Measurements from ENCODE around the gene IMMP2L. TPM values are rescaled to one million over a fixed set of nuclear protein-coding genes. Genes with fewer than 3 reads are reported as not detected.

Gene IMMP2L
- total RNA-seq, 2 experiments from 2014 or later = 8.9 to 18.7 TPM

DNA sequence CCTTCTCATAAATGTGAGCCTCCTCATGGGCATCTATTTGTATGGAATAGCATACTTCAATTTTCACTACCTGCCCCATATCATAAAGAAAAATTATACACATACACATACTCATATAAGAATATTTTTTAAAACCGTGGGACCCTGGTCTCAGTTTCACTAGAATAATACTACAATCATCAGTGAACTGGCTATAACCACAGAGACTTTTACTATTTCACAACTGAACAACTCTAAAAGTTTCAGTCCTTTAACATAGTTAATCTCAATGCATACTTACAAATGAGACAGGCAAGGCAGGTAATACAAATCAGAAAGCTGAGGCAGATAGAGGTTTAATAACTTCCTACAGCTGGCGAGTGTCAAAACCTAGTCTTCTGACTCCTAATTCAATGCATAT, 388.3 kb downstream of the IMMP2L start:
- ChIA-PET CTCF (no interaction called here), POLR2A (no interaction called here)
- peaks cover 4% of the 10 kb centered on the region for H3K36me3 Mint-ChIP-seq (ENCODE audit: low read depth)
- Histone ChIP-seq H3K9me3 (ENCODE audit: control insufficient read depth in 1 of 2, insufficient read depth in 1 of 2, low read length in 2 of 2) (no peaks in the 10 kb centered on the region), H3K4me1 (ENCODE audit: insufficient read depth, low read length) (no peaks in the 10 kb centered on the region), H3K27ac (ENCODE audit: low read depth in 1 of 2, low read length in 2 of 2) (no peak overlapping the region), H3K36me3 (ENCODE audit: insufficient read depth, low read length) (no peaks in the 10 kb centered on the region), H3K27me3 (ENCODE audit: control insufficient read depth in 1 of 2, insufficient read depth in 2 of 2, low read length in 2 of 2) (no peaks in the 10 kb centered on the region), H3K4me3 (ENCODE audit: low read length) (no peak overlapping the region)
- peaks cover 2% of the 10 kb centered on the region for H3K9me3 Mint-ChIP-seq
- no peak overlapping the region for H3K4me3 Mint-ChIP-seq
- peaks cover 10% of the 10 kb centered on the region for H3K4me1 Mint-ChIP-seq (ENCODE audit: low read depth)
- no peaks in the 10 kb centered on the region for H3K27me3 Mint-ChIP-seq
- intact Hi-C loops (cut with DNase I, micrococcal nuclease) = no loop called here
- no peak for ATAC-seq (ENCODE audit: poor library complexity)
- H3K27ac Mint-ChIP-seq = no peak overlapping the region
- TF ChIP-seq, protein P1, sequence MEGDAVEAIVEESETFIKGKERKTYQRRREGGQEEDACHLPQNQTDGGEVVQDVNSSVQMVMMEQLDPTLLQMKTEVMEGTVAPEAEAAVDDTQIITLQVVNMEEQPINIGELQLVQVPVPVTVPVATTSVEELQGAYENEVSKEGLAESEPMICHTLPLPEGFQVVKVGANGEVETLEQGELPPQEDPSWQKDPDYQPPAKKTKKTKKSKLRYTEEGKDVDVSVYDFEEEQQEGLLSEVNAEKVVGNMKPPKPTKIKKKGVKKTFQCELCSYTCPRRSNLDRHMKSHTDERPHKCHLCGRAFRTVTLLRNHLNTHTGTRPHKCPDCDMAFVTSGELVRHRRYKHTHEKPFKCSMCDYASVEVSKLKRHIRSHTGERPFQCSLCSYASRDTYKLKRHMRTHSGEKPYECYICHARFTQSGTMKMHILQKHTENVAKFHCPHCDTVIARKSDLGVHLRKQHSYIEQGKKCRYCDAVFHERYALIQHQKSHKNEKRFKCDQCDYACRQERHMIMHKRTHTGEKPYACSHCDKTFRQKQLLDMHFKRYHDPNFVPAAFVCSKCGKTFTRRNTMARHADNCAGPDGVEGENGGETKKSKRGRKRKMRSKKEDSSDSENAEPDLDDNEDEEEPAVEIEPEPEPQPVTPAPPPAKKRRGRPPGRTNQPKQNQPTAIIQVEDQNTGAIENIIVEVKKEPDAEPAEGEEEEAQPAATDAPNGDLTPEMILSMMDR (IDR thresholded peaks at IDR 0.05) = no peak
- no peak for DNase-seq

DNA sequence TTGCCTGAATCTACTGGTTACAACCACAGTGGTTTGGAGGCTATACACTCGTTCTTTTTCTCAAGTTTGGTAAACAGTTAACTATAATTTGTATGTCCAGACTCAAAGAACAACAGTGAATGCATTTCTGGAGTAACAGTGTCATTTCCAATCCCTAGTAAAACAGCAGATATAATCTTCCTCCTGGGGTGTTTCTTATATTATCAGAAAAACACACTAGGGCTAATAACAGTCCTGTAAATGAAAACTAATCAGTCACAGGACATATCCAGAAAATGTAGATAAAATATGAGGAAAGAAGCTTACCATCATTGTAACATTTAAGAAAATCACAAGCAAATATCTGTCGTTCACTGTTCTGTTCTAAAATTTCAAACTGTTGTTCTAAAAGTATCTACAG, 388.8 kb downstream of the IMMP2L start:
- Mint-ChIP-seq H3K27ac (no peak overlapping the region), H3K27me3 (no peaks in the 10 kb centered on the region), H3K36me3 (ENCODE audit: low read depth) (peaks cover under 1% of the 10 kb centered on the region), H3K4me3 (no peak overlapping the region), H3K4me1 (ENCODE audit: low read depth) (peaks cover 10% of the 10 kb centered on the region), H3K9me3 (no peaks in the 10 kb centered on the region)
- POLR2A ChIA-PET = no interaction called here
- DNase-seq (no peak), ATAC-seq (ENCODE audit: poor library complexity) (no peak)
- Histone ChIP-seq H3K36me3 (ENCODE audit: insufficient read depth, low read length) (no peaks in the 10 kb centered on the region), H3K27me3 (ENCODE audit: control insufficient read depth in 1 of 2, insufficient read depth in 2 of 2, low read length in 2 of 2) (no peaks in the 10 kb centered on the region), H3K27ac (ENCODE audit: low read depth in 1 of 2, low read length in 2 of 2) (no peak overlapping the region), H3K4me1 (ENCODE audit: insufficient read depth, low read length) (no peaks in the 10 kb centered on the region), H3K4me3 (ENCODE audit: low read length) (no peak overlapping the region), H3K9me3 (ENCODE audit: control insufficient read depth in 1 of 2, insufficient read depth in 1 of 2, low read length in 2 of 2) (no peaks in the 10 kb centered on the region)
- CTCF ChIA-PET = no interaction called here
- TF ChIP-seq, protein P1 (IDR thresholded peaks at IDR 0.05) = no peak
- intact Hi-C loops (cut with DNase I, micrococcal nuclease) = no loop called here

- Mint-ChIP-seq H3K27me3 (no peaks in the 10 kb centered on the region), H3K4me1 (ENCODE audit: low read depth) (peaks cover 10% of the 10 kb centered on the region), H3K36me3 (ENCODE audit: low read depth) (no peaks in the 10 kb centered on the region), H3K4me3 (no peak overlapping the region), H3K9me3 (no peaks in the 10 kb centered on the region), H3K27ac (no peak overlapping the region)
- Histone ChIP-seq H3K36me3 (ENCODE audit: insufficient read depth, low read length) (no peaks in the 10 kb centered on the region), H3K4me3 (ENCODE audit: low read length) (no peak overlapping the region), H3K4me1 (ENCODE audit: insufficient read depth, low read length) (no peaks in the 10 kb centered on the region), H3K27me3 (ENCODE audit: control insufficient read depth in 1 of 2, insufficient read depth in 2 of 2, low read length in 2 of 2) (no peaks in the 10 kb centered on the region), H3K27ac (ENCODE audit: low read depth in 1 of 2, low read length in 2 of 2) (no peak overlapping the region), H3K9me3 (ENCODE audit: control insufficient read depth in 1 of 2, insufficient read depth in 1 of 2, low read length in 2 of 2) (no peaks in the 10 kb centered on the region)
- DNase-seq (no peak), ATAC-seq (ENCODE audit: poor library complexity) (no peak)
- intact Hi-C loops (cut with DNase I, micrococcal nuclease) = no loop called here
- TF ChIP-seq, protein P1 (IDR thresholded peaks at IDR 0.05) = no peak
- CTCF ChIA-PET = no interaction called here
- POLR2A ChIA-PET = no interaction called here
Measured at GRCh38 chr7:111172564-111173257, 389.6 kb downstream of the IMMP2L start.
